ENCODE results near the gene WWC2.

DNA sequence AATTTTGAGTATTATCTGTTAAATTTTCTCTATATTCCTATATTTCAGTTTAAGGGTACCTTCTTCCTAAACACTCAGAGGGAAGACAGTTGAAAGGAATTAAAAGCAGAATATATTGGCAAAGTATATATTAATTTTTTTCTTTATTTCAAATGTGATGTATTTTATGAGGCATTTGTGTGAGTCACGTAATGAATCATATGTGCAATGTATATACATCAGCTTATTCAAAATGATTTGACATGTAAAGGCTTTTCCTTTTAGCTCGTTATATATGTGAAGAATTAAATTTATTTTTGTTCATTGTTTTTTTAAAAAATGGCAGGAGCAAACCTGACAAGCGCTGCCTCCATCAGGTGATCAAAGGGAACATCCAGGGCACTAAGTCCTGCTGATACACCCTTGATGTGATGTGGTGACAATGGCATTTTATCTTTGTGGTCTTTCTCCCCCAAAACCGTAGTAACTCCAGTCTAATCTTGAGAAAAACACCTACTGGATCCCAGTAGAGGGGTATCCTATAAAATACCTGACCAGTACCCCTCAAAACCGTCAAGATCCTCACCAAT lies 8.9 kb downstream of the WWC2 start:
- TF ChIP-seq, protein P1, sequence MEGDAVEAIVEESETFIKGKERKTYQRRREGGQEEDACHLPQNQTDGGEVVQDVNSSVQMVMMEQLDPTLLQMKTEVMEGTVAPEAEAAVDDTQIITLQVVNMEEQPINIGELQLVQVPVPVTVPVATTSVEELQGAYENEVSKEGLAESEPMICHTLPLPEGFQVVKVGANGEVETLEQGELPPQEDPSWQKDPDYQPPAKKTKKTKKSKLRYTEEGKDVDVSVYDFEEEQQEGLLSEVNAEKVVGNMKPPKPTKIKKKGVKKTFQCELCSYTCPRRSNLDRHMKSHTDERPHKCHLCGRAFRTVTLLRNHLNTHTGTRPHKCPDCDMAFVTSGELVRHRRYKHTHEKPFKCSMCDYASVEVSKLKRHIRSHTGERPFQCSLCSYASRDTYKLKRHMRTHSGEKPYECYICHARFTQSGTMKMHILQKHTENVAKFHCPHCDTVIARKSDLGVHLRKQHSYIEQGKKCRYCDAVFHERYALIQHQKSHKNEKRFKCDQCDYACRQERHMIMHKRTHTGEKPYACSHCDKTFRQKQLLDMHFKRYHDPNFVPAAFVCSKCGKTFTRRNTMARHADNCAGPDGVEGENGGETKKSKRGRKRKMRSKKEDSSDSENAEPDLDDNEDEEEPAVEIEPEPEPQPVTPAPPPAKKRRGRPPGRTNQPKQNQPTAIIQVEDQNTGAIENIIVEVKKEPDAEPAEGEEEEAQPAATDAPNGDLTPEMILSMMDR (IDR thresholded peaks at IDR 0.05; ENCODE audit: borderline replicate concordance, extremely low read depth, low read length, poor library complexity, severe bottlenecking): no peak
- no peak for TF ChIP-seq EZH2 (IDR thresholded peaks at IDR 0.05; ENCODE audit: borderline replicate concordance, low read depth, low read length, severe bottlenecking)
